T-helper 17 cell (primary cell): ENCODE measurements around the gene KCNA2. TPM values are rescaled to one million over a fixed set of nuclear protein-coding genes. Genes with fewer than 3 reads are reported as not detected.

ENCODE experiments used
- ATAC-seq: fragments of 150-1000 bp; cut with Tn5 transposase; 2 replicates; pipeline ENCODE4 v1.10.0; 2021; ENCODE audit warnings: mild to moderate bottlenecking, moderate library complexity
- DNase-seq, 3 donors: peaks; one replicate each; pipeline versions ENCODE4 v3.0.0 to v3.0.0-alpha.2; 2020 to 2021
- H3K9me3 ChIP-seq: one replicate; pipeline ENCODE4 v1.7.0; 2013; ENCODE audit warnings: low read length, mild to moderate bottlenecking; ENCODE audit not compliant: control insufficient read depth, poor library complexity, severe bottlenecking
- H3K27ac Mint-ChIP-seq: one replicate; pipeline ENCODE4 v1.8.0; 2022; ENCODE audit warnings: mild to moderate bottlenecking, moderate library complexity, mixed read lengths
- H3K27me3 Mint-ChIP-seq: one replicate; pipeline ENCODE4 v1.8.0; 2022; ENCODE audit warnings: mixed read lengths
- H3K36me3 Mint-ChIP-seq: one replicate; pipeline ENCODE4 v1.8.0; 2022; ENCODE audit warnings: low read depth, mixed read lengths
- H3K4me1 Mint-ChIP-seq: one replicate; pipeline ENCODE4 v1.8.0; 2022; ENCODE audit warnings: mild to moderate bottlenecking, mixed read lengths
- H3K4me3 Mint-ChIP-seq: one replicate; pipeline ENCODE4 v1.8.0; 2022; ENCODE audit warnings: mild to moderate bottlenecking, moderate library complexity, mixed read lengths
- total RNA-seq, 4 donors: library from RNA in 2 of 4; stranded (reverse) in 2 of 4; gene quantifications; one replicate each; pipeline ENCODE4 v1.2.3 and lab custom pipeline; 2022 to 2026

Gene KCNA2
- total RNA-seq, 2 donors from 2014 or later = 3.1 to 3.9 TPM

DNA sequence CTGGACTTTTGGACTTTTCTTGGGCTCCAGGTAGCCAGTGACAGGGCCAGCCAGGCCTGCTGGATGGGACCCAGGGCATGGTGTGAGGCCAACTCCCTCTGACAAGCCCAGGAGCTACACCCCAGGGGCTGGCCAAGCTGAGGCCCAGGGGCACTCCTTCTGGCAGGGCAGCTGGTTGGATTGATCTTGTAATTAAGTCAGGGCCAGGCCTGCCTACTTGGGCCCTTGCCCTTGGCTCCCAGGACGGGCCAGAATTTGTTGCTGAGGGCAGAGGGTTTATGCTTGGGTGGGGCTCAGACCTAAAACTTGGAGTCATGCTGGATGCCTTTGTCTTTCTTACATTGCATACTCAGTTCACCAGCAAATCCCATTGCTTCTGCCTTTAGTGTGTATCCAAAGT lies 20.7 kb downstream of the KCNA2 start:
- H3K36me3 Mint-ChIP-seq = no peaks in the 10 kb centered on the region
- H3K4me1 Mint-ChIP-seq = no peaks in the 10 kb centered on the region
- no peak overlapping the region for H3K27ac Mint-ChIP-seq
- no peak overlapping the region for H3K4me3 Mint-ChIP-seq
- peaks cover 43% of the 10 kb centered on the region for H3K27me3 Mint-ChIP-seq
- DNase-seq (no peak), ATAC-seq (no peak)
- H3K9me3 ChIP-seq = no peaks in the 10 kb centered on the region

DNA sequence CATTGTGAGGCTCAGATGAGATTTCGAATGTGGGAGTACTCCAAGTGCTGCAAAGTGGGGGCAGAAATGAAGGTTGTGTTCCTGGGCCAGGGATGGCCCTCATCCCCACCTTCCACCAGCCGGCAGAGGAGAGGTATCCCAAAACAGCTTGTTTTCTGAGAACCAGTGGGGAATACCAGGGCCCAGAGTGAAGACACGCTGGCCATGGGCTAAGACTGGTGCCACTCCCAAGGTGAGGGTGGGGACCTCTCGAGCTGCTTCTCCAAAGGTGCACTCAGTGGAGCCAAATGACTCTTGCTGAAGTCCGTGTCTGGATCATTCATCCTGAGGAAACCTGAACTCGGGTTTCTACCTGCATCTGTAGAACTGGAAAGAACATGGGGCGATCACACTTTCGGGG lies 22.1 kb downstream of the KCNA2 start:
- H3K4me3 Mint-ChIP-seq = no peak overlapping the region
- peaks cover 2% of the 10 kb centered on the region for H3K36me3 Mint-ChIP-seq
- DNase-seq (no peak), ATAC-seq (no peak)
- H3K9me3 ChIP-seq = no peaks in the 10 kb centered on the region
- no peak overlapping the region for H3K27ac Mint-ChIP-seq
- H3K4me1 Mint-ChIP-seq = no peaks in the 10 kb centered on the region
- H3K27me3 Mint-ChIP-seq = peaks cover 57% of the 10 kb centered on the region

DNA sequence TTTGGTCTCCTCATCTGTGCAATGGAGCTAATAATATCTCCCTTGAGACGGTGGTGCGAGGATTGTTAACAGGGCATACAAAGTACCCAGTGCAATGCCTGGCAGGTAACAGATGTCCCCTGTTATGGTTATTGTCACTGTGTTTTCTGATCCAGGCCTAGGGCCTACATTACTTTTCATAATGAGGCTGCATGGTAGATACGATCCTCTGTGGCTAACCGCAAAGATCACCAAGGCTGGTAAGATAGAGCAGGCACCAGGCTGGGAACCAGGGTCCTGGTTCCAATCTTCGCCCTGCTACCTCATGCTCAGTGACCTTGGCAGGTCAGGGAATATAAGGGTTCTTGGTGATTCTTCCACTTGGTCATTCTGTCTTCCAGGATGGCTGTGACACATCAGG lies 22.7 kb downstream of the KCNA2 start:
- Mint-ChIP-seq H3K36me3 (peaks cover 2% of the 10 kb centered on the region), H3K27me3 (peaks cover 57% of the 10 kb centered on the region), H3K4me1 (no peaks in the 10 kb centered on the region), H3K27ac (no peak overlapping the region), H3K4me3 (no peak overlapping the region)
- no peaks in the 10 kb centered on the region for H3K9me3 ChIP-seq
- ATAC-seq (no peak), DNase-seq (no peak)

DNA sequence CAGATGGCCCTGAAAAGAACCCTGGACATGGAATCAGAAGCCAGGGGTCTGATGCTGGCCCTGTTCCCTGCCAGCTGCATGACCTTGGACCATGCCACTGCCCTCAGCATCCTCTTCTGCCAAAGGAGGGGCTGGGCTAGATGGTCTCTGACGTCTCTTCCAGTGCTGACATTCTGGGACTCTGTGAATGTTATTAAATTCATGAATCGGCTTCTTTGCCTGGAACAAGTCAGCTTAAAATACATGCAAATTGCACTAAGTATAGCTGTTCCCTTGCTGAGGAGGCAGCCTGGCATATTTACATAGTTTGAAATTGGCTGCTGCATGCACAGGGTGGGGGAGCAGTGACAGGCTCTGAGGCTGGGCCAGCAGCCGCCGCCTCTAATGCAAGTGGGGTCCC lies 23.8 kb downstream of the KCNA2 start:
- DNase-seq = no peak

DNA sequence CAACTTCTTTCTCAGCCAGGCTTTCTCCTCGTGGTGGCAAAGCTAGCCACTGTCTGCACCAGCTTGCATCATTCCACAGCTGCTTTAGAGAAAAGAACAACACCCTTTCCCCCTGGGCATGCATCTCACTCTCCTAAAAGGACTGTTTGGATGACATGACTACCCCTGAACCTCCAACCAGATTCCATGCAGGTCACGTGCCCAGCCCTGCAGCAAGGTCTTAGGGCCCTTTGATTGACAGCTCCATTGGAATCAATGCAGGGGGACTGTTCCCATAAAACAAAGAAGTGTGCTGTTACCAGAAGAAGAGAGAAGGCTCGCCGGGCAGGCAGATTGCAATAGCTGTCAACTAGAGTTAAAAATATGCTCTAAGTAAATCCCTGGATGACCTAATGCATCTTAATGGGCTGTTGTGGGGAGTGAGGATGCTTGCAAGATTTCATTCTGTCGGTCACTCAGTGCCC lies 24.4 kb downstream of the KCNA2 start:
- no peaks in the 10 kb centered on the region for H3K9me3 ChIP-seq
- DNase-seq (no peak), ATAC-seq (no peak)
- Mint-ChIP-seq H3K4me1 (no peaks in the 10 kb centered on the region), H3K4me3 (no peak overlapping the region), H3K27ac (no peak overlapping the region), H3K36me3 (peaks cover 2% of the 10 kb centered on the region), H3K27me3 (peaks cover 44% of the 10 kb centered on the region)

More for the DNA sequence above, 23.8 kb downstream of the KCNA2 start:
- H3K4me3 Mint-ChIP-seq = no peak overlapping the region
- peaks cover 2% of the 10 kb centered on the region for H3K36me3 Mint-ChIP-seq
- H3K27ac Mint-ChIP-seq = no peak overlapping the region
- peaks cover 46% of the 10 kb centered on the region for H3K27me3 Mint-ChIP-seq
- H3K9me3 ChIP-seq = no peaks in the 10 kb centered on the region
- no peaks in the 10 kb centered on the region for H3K4me1 Mint-ChIP-seq
- ATAC-seq = no peak

DNA sequence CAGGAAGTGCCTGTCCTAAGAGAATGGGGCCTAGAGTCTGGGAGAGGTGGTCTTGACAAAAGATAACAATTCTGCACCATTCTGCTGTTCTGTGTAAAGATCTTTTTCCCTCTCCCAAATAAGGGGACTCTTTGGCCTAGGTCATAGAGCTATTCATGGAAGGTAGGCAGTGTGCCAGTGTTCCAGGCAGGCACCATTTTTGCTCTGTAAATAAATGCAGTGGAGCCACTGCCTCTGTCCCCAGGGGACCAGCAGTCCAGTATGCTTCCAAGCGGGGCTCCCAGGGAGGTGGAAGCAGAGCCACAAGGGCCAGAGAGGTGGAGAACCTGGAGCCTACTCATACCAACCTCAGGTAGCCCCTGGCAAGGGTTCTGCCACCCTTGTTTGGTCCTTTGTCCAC lies 25.9 kb downstream of the KCNA2 start:
- DNase-seq (no peak), ATAC-seq (no peak)
- no peak overlapping the region for H3K27ac Mint-ChIP-seq
- no peak overlapping the region for H3K4me3 Mint-ChIP-seq
- H3K27me3 Mint-ChIP-seq = peaks cover 49% of the 10 kb centered on the region
- no peaks in the 10 kb centered on the region for H3K4me1 Mint-ChIP-seq
- H3K9me3 ChIP-seq = no peaks in the 10 kb centered on the region
- peaks cover 5% of the 10 kb centered on the region for H3K36me3 Mint-ChIP-seq

DNA sequence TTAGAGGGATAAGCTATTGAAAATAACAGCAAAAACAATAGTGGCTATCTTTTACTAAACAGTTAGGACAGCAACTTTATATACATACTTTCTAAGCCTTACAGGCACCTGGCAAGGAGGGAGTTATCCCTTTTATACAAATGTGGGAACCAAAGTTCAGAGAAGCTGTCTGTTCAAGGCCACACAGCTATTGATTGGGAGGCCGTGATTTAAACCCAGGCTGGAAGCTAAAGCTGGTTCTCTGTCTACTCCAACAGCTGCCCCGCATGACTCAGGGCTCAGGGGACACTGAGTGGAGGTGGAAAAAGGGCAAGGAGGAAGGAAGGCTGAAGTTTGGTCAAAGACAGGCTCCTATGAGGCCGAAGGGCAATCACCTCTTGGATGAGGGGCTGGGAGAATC lies 26.7 kb downstream of the KCNA2 start:
- H3K27ac Mint-ChIP-seq = peak overlapping the region; percentile 11
- H3K4me3 Mint-ChIP-seq = no peak overlapping the region
- peaks cover 49% of the 10 kb centered on the region for H3K27me3 Mint-ChIP-seq
- H3K9me3 ChIP-seq = no peaks in the 10 kb centered on the region
- peaks cover 5% of the 10 kb centered on the region for H3K36me3 Mint-ChIP-seq
- ATAC-seq = no peak
- DNase-seq = no peak
- no peaks in the 10 kb centered on the region for H3K4me1 Mint-ChIP-seq

DNA sequence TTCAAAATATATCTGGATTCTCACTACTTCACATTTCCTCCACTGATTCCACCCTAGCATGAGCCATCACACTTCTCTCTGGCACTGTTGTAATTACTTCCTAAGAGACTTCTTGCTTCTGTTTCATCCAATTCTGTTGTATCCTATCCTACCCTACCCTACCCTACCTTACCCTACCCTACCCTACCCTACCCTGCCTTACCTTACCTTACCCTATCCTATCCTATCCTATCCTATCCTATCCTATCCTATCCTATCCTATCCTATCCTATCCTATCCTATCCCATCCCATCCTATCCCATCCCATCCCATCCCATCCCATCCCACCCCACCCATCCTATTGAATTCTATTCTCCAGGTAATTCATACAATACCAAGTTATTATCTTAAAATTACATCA lies 29.7 kb downstream of the KCNA2 start:
- DNase-seq = no peak
- H3K27me3 Mint-ChIP-seq = peaks cover 48% of the 10 kb centered on the region
- no peak overlapping the region for H3K4me3 Mint-ChIP-seq
- peaks cover 5% of the 10 kb centered on the region for H3K36me3 Mint-ChIP-seq
- H3K9me3 ChIP-seq = no peaks in the 10 kb centered on the region
- no peaks in the 10 kb centered on the region for H3K4me1 Mint-ChIP-seq
- no peak for ATAC-seq
- H3K27ac Mint-ChIP-seq = no peak overlapping the region

DNA sequence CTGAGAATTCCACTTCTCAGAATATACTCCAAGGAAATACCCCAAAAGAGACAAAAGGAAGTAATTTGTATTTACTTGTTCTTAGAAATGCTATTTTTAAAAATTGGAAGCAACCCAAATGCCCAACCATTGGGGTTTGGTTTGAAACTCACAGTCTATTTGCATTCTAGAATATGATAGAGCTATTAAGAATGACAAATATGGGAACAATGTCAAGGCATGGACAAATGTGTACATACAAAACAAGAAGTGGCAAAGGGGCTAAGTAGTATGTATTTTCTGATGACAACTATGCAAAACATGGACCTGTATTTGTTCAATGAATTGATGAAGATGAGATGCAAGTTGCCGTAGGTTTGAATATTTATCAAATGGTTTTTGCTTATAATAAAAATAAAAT lies 32.8 kb downstream of the KCNA2 start:
- peaks cover 3% of the 10 kb centered on the region for H3K36me3 Mint-ChIP-seq
- no peaks in the 10 kb centered on the region for H3K9me3 ChIP-seq
- H3K27ac Mint-ChIP-seq = no peak overlapping the region
- DNase-seq = no peak
- no peak overlapping the region for H3K4me3 Mint-ChIP-seq
- peaks cover 43% of the 10 kb centered on the region for H3K27me3 Mint-ChIP-seq
- no peak for ATAC-seq
- H3K4me1 Mint-ChIP-seq = no peaks in the 10 kb centered on the region

DNA sequence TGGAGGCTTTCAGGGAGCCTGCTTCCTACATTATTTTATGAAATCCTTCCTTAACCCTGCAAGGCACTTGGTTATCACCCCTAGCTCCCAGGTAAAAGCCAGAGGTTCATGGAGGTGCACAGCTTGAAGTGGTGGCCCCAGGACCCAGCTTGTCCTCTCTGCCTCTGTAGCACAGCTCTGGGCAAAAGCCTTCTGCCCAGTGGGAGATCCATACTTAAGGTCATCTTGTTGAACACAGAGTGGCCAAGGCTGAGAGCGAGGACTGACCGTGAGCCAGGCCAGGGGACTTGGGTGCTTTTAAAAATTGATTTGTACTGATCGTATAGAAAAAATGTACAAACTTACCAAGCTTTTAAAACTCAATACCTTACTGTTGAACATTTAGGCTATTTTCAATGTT lies 33.4 kb downstream of the KCNA2 start:
- H3K4me3 Mint-ChIP-seq = no peak overlapping the region
- no peaks in the 10 kb centered on the region for H3K4me1 Mint-ChIP-seq
- no peak overlapping the region for H3K27ac Mint-ChIP-seq
- DNase-seq (no peak), ATAC-seq (no peak)
- H3K27me3 Mint-ChIP-seq = peaks cover 45% of the 10 kb centered on the region
- H3K36me3 Mint-ChIP-seq = peaks cover 3% of the 10 kb centered on the region
- H3K9me3 ChIP-seq = no peaks in the 10 kb centered on the region

DNA sequence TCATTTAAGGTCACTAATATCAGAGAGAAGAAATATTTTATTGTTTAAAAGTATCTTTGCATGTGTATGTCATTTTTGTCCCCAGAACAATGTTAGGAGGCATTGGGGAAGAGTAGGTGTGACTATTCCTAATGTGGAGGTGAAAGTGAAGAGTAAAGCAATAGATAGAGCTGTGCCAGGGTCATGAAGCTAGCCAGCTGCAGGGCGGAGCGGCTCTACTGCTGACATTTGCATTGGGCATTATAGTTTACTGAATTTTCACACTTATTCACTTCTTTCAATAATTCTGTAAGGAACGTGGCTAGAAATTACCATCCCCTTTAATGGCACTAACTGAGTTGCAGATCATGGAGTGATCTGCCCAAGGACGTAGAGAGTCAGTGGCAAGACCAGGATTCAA lies 35.3 kb downstream of the KCNA2 start:
- no peak for ATAC-seq
- H3K4me3 Mint-ChIP-seq = no peak overlapping the region
- H3K9me3 ChIP-seq = no peaks in the 10 kb centered on the region
- H3K27me3 Mint-ChIP-seq = peaks cover 55% of the 10 kb centered on the region
- no peaks in the 10 kb centered on the region for H3K36me3 Mint-ChIP-seq
- H3K27ac Mint-ChIP-seq = no peak overlapping the region
- H3K4me1 Mint-ChIP-seq = no peaks in the 10 kb centered on the region
- DNase-seq = no peak

DNA sequence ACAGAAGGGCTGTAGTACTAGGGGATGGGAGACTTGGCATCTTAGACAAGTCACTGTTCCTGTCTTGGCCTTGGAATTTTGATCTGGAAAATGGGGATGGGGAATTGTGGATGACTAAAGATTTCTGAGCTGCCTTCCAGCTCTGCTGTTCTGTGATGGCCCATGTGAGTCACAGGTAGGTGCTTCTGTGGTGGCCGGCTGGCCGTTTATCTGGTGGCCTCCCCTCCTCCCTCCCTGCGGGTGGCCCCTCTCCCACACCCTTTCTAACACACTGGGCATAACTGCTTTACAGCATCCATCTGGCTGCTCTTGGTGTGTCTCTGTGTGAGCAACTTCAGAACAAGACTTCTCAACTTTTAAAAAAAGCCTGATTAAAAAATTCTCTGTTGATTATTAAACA lies 35.9 kb downstream of the KCNA2 start:
- no peak overlapping the region for H3K27ac Mint-ChIP-seq
- H3K27me3 Mint-ChIP-seq = peaks cover 58% of the 10 kb centered on the region
- no peak overlapping the region for H3K4me3 Mint-ChIP-seq
- ATAC-seq (no peak), DNase-seq (no peak)
- H3K4me1 Mint-ChIP-seq = no peaks in the 10 kb centered on the region
- no peaks in the 10 kb centered on the region for H3K9me3 ChIP-seq
- no peaks in the 10 kb centered on the region for H3K36me3 Mint-ChIP-seq

DNA sequence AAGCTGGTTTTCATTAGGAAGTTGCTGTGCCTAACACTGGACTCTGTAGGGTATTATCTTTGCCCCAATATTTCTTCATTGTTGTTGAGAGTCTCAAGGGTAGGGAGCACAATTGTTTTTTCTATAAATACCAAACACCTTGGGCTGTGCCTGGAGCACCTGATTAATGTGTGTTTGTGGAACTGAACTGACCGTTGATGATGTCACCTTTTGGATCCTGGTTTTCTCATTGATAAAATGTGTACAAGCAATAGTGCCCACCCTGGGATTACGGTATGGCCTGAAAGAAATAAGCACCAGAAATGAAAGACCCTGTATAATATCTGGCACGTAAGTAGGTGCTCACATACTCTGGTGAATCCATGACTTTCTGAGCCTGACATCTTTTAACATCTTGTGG lies 39.3 kb downstream of the KCNA2 start:
- Mint-ChIP-seq H3K27ac (no peak overlapping the region), H3K36me3 (peaks cover 2% of the 10 kb centered on the region)

DNA sequence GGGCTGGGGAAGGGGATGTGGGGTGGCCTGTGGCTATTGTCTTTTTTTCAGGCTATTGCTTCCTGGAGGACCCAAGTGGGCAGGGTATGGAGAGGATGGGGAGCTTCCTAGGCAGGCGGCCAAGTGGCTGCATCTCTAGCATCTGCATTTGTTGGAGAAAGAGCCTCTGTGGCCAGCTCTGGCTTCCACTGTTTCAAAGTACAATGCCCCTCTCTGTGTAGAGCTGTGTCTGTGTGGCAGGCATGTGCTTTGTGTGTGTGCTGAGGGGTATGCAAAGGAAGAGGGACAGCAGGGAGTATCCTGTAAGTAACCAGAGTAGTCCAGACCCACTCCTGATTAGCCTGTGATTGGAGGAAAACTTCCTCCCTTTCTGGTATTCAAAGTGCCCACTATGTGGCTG lies 40.6 kb downstream of the KCNA2 start:
- H3K9me3 ChIP-seq = no peaks in the 10 kb centered on the region
- H3K27ac Mint-ChIP-seq = no peak overlapping the region
- DNase-seq = no peak
- H3K36me3 Mint-ChIP-seq = peaks cover 2% of the 10 kb centered on the region
- ATAC-seq = no peak
- H3K4me1 Mint-ChIP-seq = no peaks in the 10 kb centered on the region
- no peak overlapping the region for H3K4me3 Mint-ChIP-seq
- peaks cover 71% of the 10 kb centered on the region for H3K27me3 Mint-ChIP-seq

More for the DNA sequence above, 39.3 kb downstream of the KCNA2 start:
- H3K4me3 Mint-ChIP-seq = no peak overlapping the region
- no peaks in the 10 kb centered on the region for H3K9me3 ChIP-seq
- no peak for DNase-seq
- peaks cover 78% of the 10 kb centered on the region for H3K27me3 Mint-ChIP-seq
- H3K4me1 Mint-ChIP-seq = no peaks in the 10 kb centered on the region
- ATAC-seq = no peak

DNA sequence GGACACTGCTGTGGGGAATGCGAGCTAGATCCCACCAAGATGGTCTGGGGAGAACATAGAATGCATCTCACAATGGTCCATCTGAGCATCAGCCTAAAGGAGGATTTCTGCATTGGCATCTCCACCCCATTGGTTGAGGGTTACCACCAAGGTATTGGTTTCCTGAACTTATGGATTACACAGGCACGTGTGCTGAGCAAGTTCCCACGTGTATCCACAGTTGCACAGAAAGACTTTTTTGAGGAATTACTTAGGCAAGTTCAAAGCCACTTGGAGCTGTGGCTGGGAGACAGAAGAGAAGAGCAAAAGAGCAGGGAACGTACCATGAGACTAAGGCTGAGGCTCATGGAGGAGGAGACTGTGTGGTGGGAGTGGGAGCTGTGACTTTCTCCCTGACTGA lies 43.1 kb downstream of the KCNA2 start:
- no peak for ATAC-seq
- no peaks in the 10 kb centered on the region for H3K4me1 Mint-ChIP-seq
- peaks cover 68% of the 10 kb centered on the region for H3K27me3 Mint-ChIP-seq

More for the DNA sequence above, 43.1 kb downstream of the KCNA2 start:
- Mint-ChIP-seq H3K36me3 (peaks cover 5% of the 10 kb centered on the region), H3K4me3 (no peak overlapping the region), H3K27ac (no peak overlapping the region)
- H3K9me3 ChIP-seq = no peaks in the 10 kb centered on the region
- DNase-seq = no peak
